ENCODE data around the gene SLC45A1.

The SLC45A1 gene

GRCh38 chr1:8335246-8335645 is 17.3 kb downstream of the SLC45A1 start:
- no peak for DNase-seq (ENCODE audit: low read depth)

GRCh38 chr1:8337776-8338525 is 20.0 kb downstream of the SLC45A1 start:
- no peak for DNase-seq (ENCODE audit: low read depth)

- DNase-seq (ENCODE audit: low read depth): no peak
These were observed 20.8 kb downstream of the SLC45A1 start for GRCh38 chr1:8338526-8339202.

GRCh38 chr1:8339203-8339600 is 21.3 kb downstream of the SLC45A1 start:
- DNase-seq (ENCODE audit: low read depth): no peak

GRCh38 chr1:8340448-8340847 is 22.5 kb downstream of the SLC45A1 start:
- no peak for DNase-seq (ENCODE audit: low read depth)

- no peak for DNase-seq (ENCODE audit: low read depth)
These were observed 24.4 kb downstream of the SLC45A1 start for GRCh38 chr1:8342325-8342724.

GRCh38 chr1:8343044-8343443 is 25.1 kb downstream of the SLC45A1 start:
- no peak for DNase-seq (ENCODE audit: low read depth)

- peak; percentile 96 for DNase-seq (ENCODE audit: low read depth)
These were observed 25.6 kb downstream of the SLC45A1 start for GRCh38 chr1:8343464-8344001.

GRCh38 chr1:8344893-8345507 is 27.1 kb downstream of the SLC45A1 start:
- DNase-seq (ENCODE audit: low read depth): no peak

- DNase-seq (ENCODE audit: low read depth): no peak
These were observed 27.9 kb downstream of the SLC45A1 start for GRCh38 chr1:8345621-8346415.

- DNase-seq (ENCODE audit: low read depth): no peak
These were observed 29.7 kb downstream of the SLC45A1 start for GRCh38 chr1:8347635-8348034.

GRCh38 chr1:8348047-8348776 is 30.3 kb downstream of the SLC45A1 start:
- DNase-seq (ENCODE audit: low read depth): no peak

- DNase-seq (ENCODE audit: low read depth): no peak
These were observed 31.0 kb downstream of the SLC45A1 start for GRCh38 chr1:8348777-8349472.

GRCh38 chr1:8349473-8349865 is 31.6 kb downstream of the SLC45A1 start:
- no peak for DNase-seq (ENCODE audit: low read depth)

- no peak for DNase-seq (ENCODE audit: low read depth)
These were observed 32.0 kb downstream of the SLC45A1 start for GRCh38 chr1:8349961-8350360.

GRCh38 chr1:8350914-8351684 is 33.2 kb downstream of the SLC45A1 start:
- no peak for DNase-seq (ENCODE audit: low read depth)

- no peak for DNase-seq (ENCODE audit: low read depth)
These were observed 34.0 kb downstream of the SLC45A1 start for GRCh38 chr1:8351693-8352470.

- no peak for DNase-seq (ENCODE audit: low read depth)
These were observed 34.5 kb downstream of the SLC45A1 start for GRCh38 chr1:8352471-8352845.
